ENCODE results near the gene CFDP1.

The CFDP1 gene

GRCh38 chr16:75267631-75268264 is 165.6 kb downstream of the CFDP1 start:
- no peak for DNase-seq (ENCODE audit: low read depth in 2 of 3, low spot score in 1 of 3)

- DNase-seq (ENCODE audit: low read depth in 2 of 3, low spot score in 1 of 3), result no peak
Observed at GRCh38 chr16:75266738-75267630, 166.3 kb downstream of the CFDP1 start.

- DNase-seq (ENCODE audit: low read depth in 2 of 3, low spot score in 1 of 3), result no peak
Observed at GRCh38 chr16:75265911-75266701, 167.2 kb downstream of the CFDP1 start.

GRCh38 chr16:75264999-75265910 is 168.0 kb downstream of the CFDP1 start:
- no peak for DNase-seq (ENCODE audit: low read depth in 2 of 3, low spot score in 1 of 3)

GRCh38 chr16:75264457-75264998 is 168.8 kb downstream of the CFDP1 start:
- no peak for DNase-seq (ENCODE audit: low read depth in 2 of 3, low spot score in 1 of 3)

- DNase-seq (ENCODE audit: low read depth in 2 of 3, low spot score in 1 of 3), result no peak
Observed at GRCh38 chr16:75263963-75264445, 169.3 kb downstream of the CFDP1 start.

- no peak for DNase-seq (ENCODE audit: low read depth in 2 of 3, low spot score in 1 of 3)
Observed at GRCh38 chr16:75263291-75263962, 169.9 kb downstream of the CFDP1 start.

GRCh38 chr16:75262800-75263127 is 170.5 kb downstream of the CFDP1 start:
- DNase-seq (ENCODE audit: low read depth in 2 of 3, low spot score in 1 of 3), result no peak

GRCh38 chr16:75262104-75262799 is 171.1 kb downstream of the CFDP1 start:
- DNase-seq (ENCODE audit: low read depth in 2 of 3, low spot score in 1 of 3), result no peak

GRCh38 chr16:75261590-75262078 is 171.7 kb downstream of the CFDP1 start:
- DNase-seq (ENCODE audit: low read depth in 2 of 3, low spot score in 1 of 3), result no peak

GRCh38 chr16:75260851-75261589 is 172.3 kb downstream of the CFDP1 start:
- no peak for DNase-seq (ENCODE audit: low read depth in 2 of 3, low spot score in 1 of 3)

- no peak for DNase-seq (ENCODE audit: low read depth in 2 of 3, low spot score in 1 of 3)
Observed at GRCh38 chr16:75258807-75259141, 174.5 kb downstream of the CFDP1 start.

- DNase-seq (ENCODE audit: low read depth in 2 of 3, low spot score in 1 of 3), result no peak
Observed at GRCh38 chr16:75257886-75258806, 175.2 kb downstream of the CFDP1 start.

GRCh38 chr16:75256696-75257343 is 176.5 kb downstream of the CFDP1 start:
- DNase-seq (ENCODE audit: low read depth in 2 of 3, low spot score in 1 of 3), result no peak

GRCh38 chr16:75256059-75256571 is 177.2 kb downstream of the CFDP1 start:
- DNase-seq (ENCODE audit: low read depth in 2 of 3, low spot score in 1 of 3), result no peak

- DNase-seq (ENCODE audit: low read depth in 2 of 3, low spot score in 1 of 3), result no peak
Observed at GRCh38 chr16:75254359-75254837, 178.9 kb downstream of the CFDP1 start.

Data from stimulated activated CD4-positive, alpha-beta T cell treated with anti-CD3 and anti-CD28 coated beads, Interleukin-12 subunit alpha, Interleukin-12 subunit beta, amount 100 ng/mL, for 48 hours (primary cell).